ENCODE results near the gene CD99.
"Not testable (repeated sequence)": the region's sequence is repeated elsewhere in the genome, so short reads cannot be mapped to it uniquely, and the experiment has no call there.

The CD99 gene

DNA sequence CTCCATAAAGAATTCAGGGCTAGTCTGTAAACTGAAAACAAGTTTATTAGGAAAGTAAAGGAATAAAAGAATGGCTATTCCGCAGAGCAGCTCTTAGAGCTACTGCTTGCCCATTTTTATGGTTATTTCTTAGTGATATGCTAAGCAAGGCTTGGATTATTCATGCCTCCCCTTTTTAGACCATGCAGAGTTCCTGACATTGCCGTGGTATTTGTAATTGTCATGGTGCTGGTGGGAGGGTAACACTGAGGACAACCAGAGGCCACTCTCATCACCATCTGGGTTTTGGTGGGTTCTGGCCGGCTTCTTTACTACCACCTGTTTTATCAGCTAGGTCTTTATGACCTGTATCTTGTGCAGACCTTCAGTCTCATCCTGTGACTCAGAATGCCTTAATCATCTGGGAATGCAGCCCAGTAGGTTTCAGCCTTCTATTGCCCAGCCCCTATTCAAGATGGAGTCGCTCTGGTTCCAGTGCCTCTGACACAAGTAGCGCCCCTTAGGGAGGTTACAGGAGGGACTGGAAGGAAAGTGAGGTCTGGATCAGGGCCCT is 64.1 kb downstream of the CD99 start:
- not testable (repeated sequence) for H3K36me3 ChIP-seq (ENCODE audit: insufficient read depth, low read length); H3K9ac ChIP-seq (ENCODE audit: low read length); H3K79me2 ChIP-seq (ENCODE audit: insufficient read depth, low read length); H3K27me3 ChIP-seq (ENCODE audit: insufficient read depth, low read length); H3K4me3 ChIP-seq (ENCODE audit: low read depth, low read length, poor library complexity, severe bottlenecking); H3K4me1 ChIP-seq (ENCODE audit: insufficient read depth, low read length, severe bottlenecking); H3K9me3 ChIP-seq (ENCODE audit: low read length); H3K4me2 ChIP-seq (ENCODE audit: low read length); H3K9me2 ChIP-seq (ENCODE audit: low read depth, low read length); H2AFZ ChIP-seq (ENCODE audit: low read length); H3K27ac ChIP-seq (ENCODE audit: low read depth, low read length, poor library complexity, severe bottlenecking); H3F3A ChIP-seq (ENCODE audit: insufficient read depth, low read length); H4K20me1 ChIP-seq (ENCODE audit: insufficient read depth, low read length)

DNA sequence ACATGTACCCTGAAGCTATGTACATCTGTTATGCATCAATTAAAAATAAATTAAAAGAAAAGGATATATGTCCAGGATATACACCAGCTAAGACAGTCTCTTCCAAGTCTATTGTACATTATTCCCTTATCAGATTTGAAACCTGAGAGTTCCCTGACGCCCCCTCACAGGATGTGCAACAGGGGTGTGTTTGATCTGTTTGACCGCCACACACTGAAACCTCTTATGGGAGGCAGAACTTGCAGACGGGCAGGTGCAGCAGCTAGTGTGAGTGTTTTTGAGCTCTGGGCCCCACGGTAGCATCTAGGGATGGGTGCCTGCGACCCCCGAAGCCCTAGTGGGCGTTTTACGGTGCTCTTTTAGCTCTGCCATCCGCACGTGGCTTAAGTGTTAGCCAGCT is 65.5 kb downstream of the CD99 start:
- Histone ChIP-seq H3K9me3 (ENCODE audit: low read length) (no peaks in the 10 kb centered on the region), H3F3A (ENCODE audit: insufficient read depth, low read length) (no peaks in the 10 kb centered on the region), H3K27ac (ENCODE audit: low read depth, low read length, poor library complexity, severe bottlenecking) (no peak overlapping the region), H3K9me2 (ENCODE audit: low read depth, low read length) (no peaks in the 10 kb centered on the region), H2AFZ (ENCODE audit: low read length) (no peak overlapping the region), H3K9ac (ENCODE audit: low read length) (no peak overlapping the region), H4K20me1 (ENCODE audit: insufficient read depth, low read length) (no peaks in the 10 kb centered on the region), H3K36me3 (ENCODE audit: insufficient read depth, low read length) (no peaks in the 10 kb centered on the region), H3K4me2 (ENCODE audit: low read length) (no peak overlapping the region), H3K79me2 (ENCODE audit: insufficient read depth, low read length) (no peaks in the 10 kb centered on the region), H3K27me3 (ENCODE audit: insufficient read depth, low read length) (no peaks in the 10 kb centered on the region), H3K4me3 (ENCODE audit: low read depth, low read length, poor library complexity, severe bottlenecking) (no peak overlapping the region), H3K4me1 (ENCODE audit: insufficient read depth, low read length, severe bottlenecking) (no peaks in the 10 kb centered on the region)
- TF ChIP-seq, protein P1, sequence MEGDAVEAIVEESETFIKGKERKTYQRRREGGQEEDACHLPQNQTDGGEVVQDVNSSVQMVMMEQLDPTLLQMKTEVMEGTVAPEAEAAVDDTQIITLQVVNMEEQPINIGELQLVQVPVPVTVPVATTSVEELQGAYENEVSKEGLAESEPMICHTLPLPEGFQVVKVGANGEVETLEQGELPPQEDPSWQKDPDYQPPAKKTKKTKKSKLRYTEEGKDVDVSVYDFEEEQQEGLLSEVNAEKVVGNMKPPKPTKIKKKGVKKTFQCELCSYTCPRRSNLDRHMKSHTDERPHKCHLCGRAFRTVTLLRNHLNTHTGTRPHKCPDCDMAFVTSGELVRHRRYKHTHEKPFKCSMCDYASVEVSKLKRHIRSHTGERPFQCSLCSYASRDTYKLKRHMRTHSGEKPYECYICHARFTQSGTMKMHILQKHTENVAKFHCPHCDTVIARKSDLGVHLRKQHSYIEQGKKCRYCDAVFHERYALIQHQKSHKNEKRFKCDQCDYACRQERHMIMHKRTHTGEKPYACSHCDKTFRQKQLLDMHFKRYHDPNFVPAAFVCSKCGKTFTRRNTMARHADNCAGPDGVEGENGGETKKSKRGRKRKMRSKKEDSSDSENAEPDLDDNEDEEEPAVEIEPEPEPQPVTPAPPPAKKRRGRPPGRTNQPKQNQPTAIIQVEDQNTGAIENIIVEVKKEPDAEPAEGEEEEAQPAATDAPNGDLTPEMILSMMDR (IDR thresholded peaks at IDR 0.05; ENCODE audit: low read length): no peak
- TF ChIP-seq EZH2 (IDR thresholded peaks at IDR 0.05; ENCODE audit: borderline replicate concordance, low read length): no peak

DNA sequence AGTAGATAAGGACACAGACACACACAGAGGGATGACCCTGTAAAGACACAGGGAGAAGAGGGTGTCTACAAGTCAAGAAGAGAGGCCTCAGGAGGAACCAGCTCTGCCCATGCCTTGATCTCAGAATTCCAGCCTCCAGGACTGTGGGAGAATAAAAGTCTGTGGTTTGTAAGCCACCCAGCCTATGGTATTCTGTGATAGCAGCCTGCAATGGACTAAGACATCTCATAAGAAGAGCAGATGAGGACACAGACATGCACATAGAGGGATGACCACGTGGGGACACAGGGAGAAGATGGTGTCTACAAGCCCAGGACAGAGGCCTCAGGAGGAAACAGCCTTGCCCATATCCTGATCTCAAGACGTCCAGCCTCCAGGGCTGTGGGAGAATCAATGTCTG is 70.2 kb downstream of the CD99 start:
- Histone ChIP-seq H3K36me3 (ENCODE audit: insufficient read depth, low read length) (no peaks in the 10 kb centered on the region; the same call in 1 of the 2 replicates), H3K9me2 (ENCODE audit: low read depth, low read length) (no peaks in the 10 kb centered on the region), H2AFZ (ENCODE audit: low read length) (no peak overlapping the region), H3K9me3 (ENCODE audit: low read length) (no peaks in the 10 kb centered on the region), H3K9ac (ENCODE audit: low read length) (no peak overlapping the region), H3F3A (ENCODE audit: insufficient read depth, low read length) (no peaks in the 10 kb centered on the region), H3K4me2 (ENCODE audit: low read length) (no peak overlapping the region), H3K4me1 (ENCODE audit: insufficient read depth, low read length, severe bottlenecking) (no peaks in the 10 kb centered on the region), H3K79me2 (ENCODE audit: insufficient read depth, low read length) (no peaks in the 10 kb centered on the region), H3K4me3 (ENCODE audit: low read depth, low read length, poor library complexity, severe bottlenecking) (no peak overlapping the region), H3K27me3 (ENCODE audit: insufficient read depth, low read length) (no peaks in the 10 kb centered on the region), H3K27ac (ENCODE audit: low read depth, low read length, poor library complexity, severe bottlenecking) (no peak overlapping the region), H4K20me1 (ENCODE audit: insufficient read depth, low read length) (no peaks in the 10 kb centered on the region)
- no peak for TF ChIP-seq EZH2 (IDR thresholded peaks at IDR 0.05; ENCODE audit: borderline replicate concordance, low read length)
- TF ChIP-seq, protein P1 (IDR thresholded peaks at IDR 0.05; ENCODE audit: low read length): no peak

DNA sequence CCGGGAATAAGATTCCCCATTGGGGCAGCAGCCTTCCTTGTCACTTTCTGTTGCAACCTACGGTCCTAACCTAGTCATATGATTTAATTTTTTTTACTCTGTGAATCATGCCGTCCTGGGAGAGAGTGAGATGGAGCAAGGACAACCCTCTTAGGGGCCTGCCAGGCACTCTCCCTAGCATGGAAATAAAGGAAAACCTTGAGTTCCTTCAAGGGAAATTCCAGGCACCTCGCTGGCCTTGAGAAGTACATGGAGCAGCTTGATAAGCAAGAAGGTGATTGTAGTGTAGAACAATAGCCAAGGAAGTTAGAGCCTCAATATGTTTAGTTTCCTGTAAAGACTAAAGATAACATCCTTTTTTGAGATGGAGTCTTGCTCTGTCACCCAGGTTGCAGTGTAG is 71.6 kb downstream of the CD99 start:
- H3K36me3 ChIP-seq (ENCODE audit: insufficient read depth, low read length); H3K27me3 ChIP-seq (ENCODE audit: insufficient read depth, low read length); H3F3A ChIP-seq (ENCODE audit: insufficient read depth, low read length); H3K4me1 ChIP-seq (ENCODE audit: insufficient read depth, low read length, severe bottlenecking); H3K27ac ChIP-seq (ENCODE audit: low read depth, low read length, poor library complexity, severe bottlenecking); H3K4me2 ChIP-seq (ENCODE audit: low read length); H3K4me3 ChIP-seq (ENCODE audit: low read depth, low read length, poor library complexity, severe bottlenecking); H3K9me3 ChIP-seq (ENCODE audit: low read length); H3K79me2 ChIP-seq (ENCODE audit: insufficient read depth, low read length); H4K20me1 ChIP-seq (ENCODE audit: insufficient read depth, low read length); H3K9ac ChIP-seq (ENCODE audit: low read length); H2AFZ ChIP-seq (ENCODE audit: low read length); H3K9me2 ChIP-seq (ENCODE audit: low read depth, low read length): not testable (repeated sequence)

DNA sequence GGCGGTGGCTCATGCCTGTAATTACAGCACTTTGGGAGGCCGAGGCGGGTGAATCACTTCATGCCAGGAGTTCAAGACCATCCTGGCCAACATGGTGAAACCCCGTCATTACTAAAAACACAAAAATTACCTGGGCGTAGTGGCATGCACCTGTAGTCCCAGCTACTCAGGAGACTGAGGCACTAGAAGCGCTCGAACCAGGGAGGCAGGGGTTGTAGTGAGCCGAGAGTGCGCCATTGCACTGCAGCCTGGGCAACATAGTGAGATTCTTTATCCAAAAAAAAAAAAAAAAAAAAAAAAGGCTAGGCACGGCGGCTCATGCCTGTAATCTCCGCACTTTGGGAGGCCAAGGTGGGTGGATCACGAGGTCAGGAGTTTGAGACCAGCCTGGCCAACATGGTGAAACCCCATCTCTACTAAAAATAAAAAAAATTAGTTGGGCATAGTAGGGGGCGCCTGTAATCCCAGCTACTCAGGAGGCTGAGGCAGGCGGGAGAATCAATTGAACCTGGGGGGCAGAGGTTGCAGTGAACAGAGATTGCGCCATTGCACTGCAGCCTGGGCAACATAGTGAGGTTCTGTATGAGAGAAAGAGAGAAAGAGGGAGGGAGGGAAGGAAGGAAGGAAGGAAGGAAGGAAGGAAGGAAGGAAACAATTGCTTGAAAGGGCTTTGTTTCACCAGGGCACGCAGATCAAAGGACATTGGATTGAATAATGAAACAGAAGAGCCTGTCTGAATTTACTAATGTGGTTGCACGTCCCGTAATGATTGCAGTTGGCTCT is 73.9 kb downstream of the CD99 start:
- H3K4me3 ChIP-seq (ENCODE audit: low read depth, low read length, poor library complexity, severe bottlenecking); H3K4me2 ChIP-seq (ENCODE audit: low read length); H3F3A ChIP-seq (ENCODE audit: insufficient read depth, low read length); H3K27me3 ChIP-seq (ENCODE audit: insufficient read depth, low read length); H3K9ac ChIP-seq (ENCODE audit: low read length); H3K9me2 ChIP-seq (ENCODE audit: low read depth, low read length); H4K20me1 ChIP-seq (ENCODE audit: insufficient read depth, low read length); H3K27ac ChIP-seq (ENCODE audit: low read depth, low read length, poor library complexity, severe bottlenecking); H3K4me1 ChIP-seq (ENCODE audit: insufficient read depth, low read length, severe bottlenecking); H2AFZ ChIP-seq (ENCODE audit: low read length); H3K36me3 ChIP-seq (ENCODE audit: insufficient read depth, low read length); H3K79me2 ChIP-seq (ENCODE audit: insufficient read depth, low read length); H3K9me3 ChIP-seq (ENCODE audit: low read length): not testable (repeated sequence)
